ENCODE results near the gene SHROOM3.
"Not testable (repeated sequence)": the region's sequence is repeated elsewhere in the genome, so short reads cannot be mapped to it uniquely, and the experiment has no call there.

Gene SHROOM3

GRCh38 chr4:76718831-76719230 lies 283.8 kb downstream of the SHROOM3 start:
- TF ChIP-seq, protein P1, sequence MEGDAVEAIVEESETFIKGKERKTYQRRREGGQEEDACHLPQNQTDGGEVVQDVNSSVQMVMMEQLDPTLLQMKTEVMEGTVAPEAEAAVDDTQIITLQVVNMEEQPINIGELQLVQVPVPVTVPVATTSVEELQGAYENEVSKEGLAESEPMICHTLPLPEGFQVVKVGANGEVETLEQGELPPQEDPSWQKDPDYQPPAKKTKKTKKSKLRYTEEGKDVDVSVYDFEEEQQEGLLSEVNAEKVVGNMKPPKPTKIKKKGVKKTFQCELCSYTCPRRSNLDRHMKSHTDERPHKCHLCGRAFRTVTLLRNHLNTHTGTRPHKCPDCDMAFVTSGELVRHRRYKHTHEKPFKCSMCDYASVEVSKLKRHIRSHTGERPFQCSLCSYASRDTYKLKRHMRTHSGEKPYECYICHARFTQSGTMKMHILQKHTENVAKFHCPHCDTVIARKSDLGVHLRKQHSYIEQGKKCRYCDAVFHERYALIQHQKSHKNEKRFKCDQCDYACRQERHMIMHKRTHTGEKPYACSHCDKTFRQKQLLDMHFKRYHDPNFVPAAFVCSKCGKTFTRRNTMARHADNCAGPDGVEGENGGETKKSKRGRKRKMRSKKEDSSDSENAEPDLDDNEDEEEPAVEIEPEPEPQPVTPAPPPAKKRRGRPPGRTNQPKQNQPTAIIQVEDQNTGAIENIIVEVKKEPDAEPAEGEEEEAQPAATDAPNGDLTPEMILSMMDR (conservative IDR thresholded peaks at IDR 0.05; ENCODE audit: control insufficient read depth, insufficient read depth, low read depth, low read length): no peak
- no peak for DNase-seq (ENCODE audit: low read depth)
- no peak overlapping the region for H3K4me3 ChIP-seq (ENCODE audit: control insufficient read depth, low read depth, low read length)

- TF ChIP-seq, protein P1 (conservative IDR thresholded peaks at IDR 0.05; ENCODE audit: control insufficient read depth, insufficient read depth, low read depth, low read length): no peak
- H3K4me3 ChIP-seq (ENCODE audit: control insufficient read depth, low read depth, low read length): no peak overlapping the region
- no peak for DNase-seq (ENCODE audit: low read depth)
Measured at GRCh38 chr4:76720121-76720520, 285.1 kb downstream of the SHROOM3 start.

- not testable (repeated sequence) for DNase-seq (ENCODE audit: low read depth); H3K4me3 ChIP-seq (ENCODE audit: control insufficient read depth, low read depth, low read length)
Measured at GRCh38 chr4:76722146-76722545, 287.1 kb downstream of the SHROOM3 start.

DNA sequence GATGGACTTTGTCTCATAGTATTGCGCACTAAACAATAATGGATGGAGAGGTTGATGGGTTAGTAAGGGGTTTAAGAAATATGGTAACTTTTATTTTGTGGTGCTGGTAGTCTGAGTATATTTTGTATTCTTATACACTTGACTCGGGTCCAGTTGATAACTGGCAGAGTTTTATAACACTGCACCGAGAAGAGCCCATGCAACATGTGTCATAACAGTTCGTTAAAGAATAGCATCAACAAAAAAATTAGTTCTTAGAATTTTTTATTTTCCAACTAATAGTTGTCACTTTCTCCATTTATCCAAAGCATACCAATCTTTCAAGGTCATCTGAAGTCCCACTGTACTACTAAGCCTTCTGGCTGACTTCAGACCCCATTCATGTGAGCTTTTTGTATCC lies 287.8 kb downstream of the SHROOM3 start:
- no peak for DNase-seq (ENCODE audit: low read depth)
- H3K4me3 ChIP-seq (ENCODE audit: control insufficient read depth, low read depth, low read length): no peak overlapping the region
- TF ChIP-seq, protein P1 (conservative IDR thresholded peaks at IDR 0.05; ENCODE audit: control insufficient read depth, insufficient read depth, low read depth, low read length): no peak

DNA sequence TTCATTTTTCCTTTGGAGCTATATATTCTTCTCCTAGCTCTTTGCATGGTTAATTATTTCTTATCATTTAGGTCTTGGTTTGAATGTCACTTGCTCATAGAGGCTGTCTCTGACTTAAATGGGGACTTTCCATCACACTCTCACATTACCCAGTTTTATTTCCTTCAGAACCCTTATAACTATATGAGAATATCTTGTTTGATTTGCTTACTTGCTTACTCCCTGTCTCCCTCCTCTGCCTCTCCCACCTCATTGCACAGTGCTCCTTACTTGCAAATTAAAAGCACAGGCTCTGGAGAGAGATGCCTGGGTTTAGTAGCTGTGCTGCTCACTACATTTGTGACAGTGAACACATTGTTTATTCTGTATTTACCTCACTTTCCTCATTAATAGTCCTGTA lies 288.3 kb downstream of the SHROOM3 start:
- DNase-seq (ENCODE audit: low read depth): peak; percentile 40
- no peak overlapping the region for H3K4me3 ChIP-seq (ENCODE audit: control insufficient read depth, low read depth, low read length)
- TF ChIP-seq, protein P1 (conservative IDR thresholded peaks at IDR 0.05; ENCODE audit: control insufficient read depth, insufficient read depth, low read depth, low read length): peak; percentile 28

GRCh38 chr4:76723924-76724323 lies 288.9 kb downstream of the SHROOM3 start:
- DNase-seq (ENCODE audit: low read depth): peak; percentile 77
- TF ChIP-seq, protein P1 (conservative IDR thresholded peaks at IDR 0.05; ENCODE audit: control insufficient read depth, insufficient read depth, low read depth, low read length): no peak
- H3K4me3 ChIP-seq (ENCODE audit: control insufficient read depth, low read depth, low read length): no peak overlapping the region

DNA sequence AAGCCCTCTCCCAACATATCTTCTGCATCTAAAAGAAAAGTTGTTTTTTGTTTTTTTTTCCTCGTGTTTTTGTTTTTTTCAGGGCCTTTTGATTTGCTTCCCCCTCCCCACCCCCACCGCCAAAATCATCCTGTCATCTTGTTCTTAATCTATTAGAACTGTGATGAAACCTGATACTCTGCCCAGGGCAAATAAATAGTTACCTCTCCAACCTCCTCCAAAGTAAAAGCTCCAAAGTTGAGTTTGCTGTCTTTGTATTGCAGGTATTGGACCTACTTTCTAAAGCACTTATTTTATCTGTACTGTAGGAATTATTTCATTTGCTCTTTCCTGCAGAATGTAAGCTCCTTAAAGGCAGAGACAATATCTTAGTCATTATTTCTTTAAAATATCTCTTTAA lies 290.0 kb downstream of the SHROOM3 start:
- TF ChIP-seq, protein P1 (conservative IDR thresholded peaks at IDR 0.05; ENCODE audit: control insufficient read depth, insufficient read depth, low read depth, low read length): no peak
- no peak for DNase-seq (ENCODE audit: low read depth)
- H3K4me3 ChIP-seq (ENCODE audit: control insufficient read depth, low read depth, low read length): no peak overlapping the region

Data from fibroblast of mammary gland (primary cell).